GM19099 (cell line): Measurements from ENCODE around the gene NPFFR1.

Source experiments
- POLR2A ChIP-seq: IDR thresholded peaks from 3 replicates; pipeline ENCODE4 v1.6.1; 2011; ENCODE audit warnings: low read depth; ENCODE audit not compliant: insufficient read length; ENCODE audit errors: extremely low read depth

NPFFR1 gene

GRCh38 chr10:70299876-70300275 is 16.1 kb upstream of the NPFFR1 start:
- TF ChIP-seq POLR2A = no peak

DNA sequence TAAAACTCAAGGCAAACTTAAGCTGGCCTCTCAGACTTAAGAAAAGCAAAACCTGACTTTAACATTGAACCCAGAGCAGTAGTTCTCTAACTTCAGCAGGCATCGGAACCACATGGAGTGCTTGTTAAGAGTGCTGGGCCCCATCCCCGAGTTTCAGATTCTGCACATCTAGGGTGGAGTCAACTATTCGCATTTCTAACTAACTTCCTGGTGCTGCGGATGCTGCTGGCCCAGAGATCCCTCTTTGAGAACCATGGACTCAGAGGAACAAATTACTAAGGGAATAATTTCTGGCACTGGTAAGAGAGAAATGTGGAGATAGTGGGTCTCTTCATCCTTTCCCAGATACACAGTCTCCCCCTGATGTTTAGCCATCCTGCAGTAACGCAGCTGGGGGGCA is 14.6 kb upstream of the NPFFR1 start:
- no peak for TF ChIP-seq POLR2A

DNA sequence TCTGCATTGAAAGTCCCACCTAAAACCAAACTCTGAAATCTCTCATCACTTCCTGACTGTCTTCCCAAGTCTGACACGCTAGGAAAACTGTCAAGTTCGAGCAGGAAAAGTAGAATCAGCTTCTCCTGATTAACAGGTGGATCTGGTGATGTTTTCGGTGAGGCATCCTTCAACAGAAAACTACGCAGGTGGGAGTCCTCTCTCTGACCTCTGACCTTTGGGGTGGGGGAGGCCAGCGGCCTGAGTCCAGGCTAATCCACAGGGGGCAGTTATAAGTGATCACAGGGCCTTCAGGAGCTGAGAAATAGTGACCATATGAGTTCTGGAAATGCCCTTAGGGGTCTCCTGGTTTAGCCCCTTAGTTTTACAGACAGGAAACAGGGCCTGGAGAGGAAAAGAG is 13.4 kb upstream of the NPFFR1 start:
- no peak for TF ChIP-seq POLR2A

DNA sequence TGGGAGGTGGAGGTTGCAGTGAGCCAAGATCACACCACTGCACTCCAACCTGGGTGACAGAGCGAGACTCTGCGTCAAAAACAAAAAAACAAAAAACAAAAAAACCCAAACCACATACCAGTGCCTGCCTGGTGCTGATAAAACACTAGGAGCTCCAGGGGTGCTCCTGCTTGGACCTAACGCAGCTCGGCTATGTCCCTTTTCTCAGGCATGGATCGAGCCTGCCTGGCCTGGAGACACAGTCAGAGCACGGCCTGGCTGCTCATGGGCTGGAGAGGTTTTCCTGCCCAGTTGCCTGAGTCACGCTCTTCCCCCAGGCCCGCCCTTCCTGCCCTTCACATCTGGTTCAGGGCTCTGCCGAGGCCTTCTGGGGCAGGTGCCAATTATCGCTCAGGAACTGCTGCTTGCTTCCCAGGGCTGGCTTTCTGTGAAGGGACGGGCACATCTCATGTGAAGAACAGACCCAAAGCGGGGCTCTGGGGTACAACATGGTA is 12.6 kb upstream of the NPFFR1 start:
- no peak for TF ChIP-seq POLR2A

DNA sequence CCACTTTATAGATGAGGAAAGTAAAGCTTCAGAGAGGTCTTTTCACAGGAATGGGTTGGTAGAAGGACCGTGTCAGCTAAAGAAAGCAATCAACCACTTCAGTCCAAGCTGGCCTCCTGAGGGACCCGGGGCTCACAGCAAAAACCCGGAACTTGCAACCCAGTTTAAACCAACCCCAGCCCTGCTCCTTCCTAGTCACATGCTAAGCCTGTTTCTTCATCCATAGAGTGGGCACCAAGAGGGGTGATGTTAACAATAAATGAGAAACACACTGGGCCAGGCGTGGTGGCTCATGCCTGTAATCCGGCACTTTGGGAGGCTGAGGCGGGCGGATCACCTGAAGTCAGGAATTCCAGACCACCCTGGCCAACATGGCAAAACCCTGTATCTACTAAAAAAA is 12.1 kb upstream of the NPFFR1 start:
- no peak for TF ChIP-seq POLR2A

DNA sequence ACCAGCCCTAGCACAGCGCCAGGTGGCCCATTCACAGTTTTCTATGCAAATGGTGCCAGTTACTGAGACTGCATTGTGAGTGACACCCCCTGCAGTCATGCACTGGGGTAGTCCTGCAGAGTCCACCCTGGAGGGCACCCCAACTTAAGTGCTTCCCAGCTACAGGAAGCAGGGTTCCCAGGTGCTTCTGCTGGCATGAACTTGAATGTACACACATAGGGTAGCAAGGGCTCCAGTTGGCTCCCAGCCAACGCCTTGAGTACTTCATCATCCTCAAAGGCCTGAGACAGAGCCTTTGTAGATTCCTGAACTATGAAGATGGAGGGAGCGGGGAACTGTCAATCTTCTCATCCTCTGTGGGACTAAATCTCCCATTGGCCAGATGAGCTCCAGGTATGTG is 11.5 kb upstream of the NPFFR1 start:
- TF ChIP-seq POLR2A = no peak

DNA sequence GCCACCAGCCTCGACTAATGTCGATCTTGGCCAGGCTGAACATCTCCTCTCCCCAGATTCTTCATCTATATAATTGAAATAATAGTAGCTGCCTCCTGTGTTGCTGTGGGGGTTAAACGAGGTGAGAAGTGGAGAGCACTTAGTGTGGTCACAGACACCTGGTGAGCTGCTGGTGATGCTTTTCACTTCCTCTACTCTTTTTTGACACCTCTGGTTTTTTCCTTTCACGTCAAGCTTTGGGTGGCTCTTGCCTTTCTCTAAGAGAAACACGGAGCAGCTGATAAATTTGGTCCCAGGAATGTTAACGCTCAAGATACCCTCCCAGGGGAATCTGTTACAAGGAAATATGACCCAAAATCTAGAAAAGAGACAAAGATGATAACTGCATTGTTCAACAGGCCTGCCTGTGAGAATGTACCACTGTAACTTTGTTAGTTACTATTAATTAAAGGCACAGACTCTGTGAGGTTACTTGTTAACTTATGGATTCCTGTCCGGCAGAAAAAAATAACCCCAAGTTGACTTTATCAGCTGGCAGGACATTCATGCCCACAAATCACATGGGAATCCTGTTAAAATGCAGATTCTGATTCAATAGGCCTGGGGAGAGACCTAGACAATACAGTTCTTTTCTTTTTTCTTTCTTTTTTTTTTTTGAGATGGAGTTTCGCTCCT is 9.5 kb upstream of the NPFFR1 start:
- TF ChIP-seq POLR2A = no peak

DNA sequence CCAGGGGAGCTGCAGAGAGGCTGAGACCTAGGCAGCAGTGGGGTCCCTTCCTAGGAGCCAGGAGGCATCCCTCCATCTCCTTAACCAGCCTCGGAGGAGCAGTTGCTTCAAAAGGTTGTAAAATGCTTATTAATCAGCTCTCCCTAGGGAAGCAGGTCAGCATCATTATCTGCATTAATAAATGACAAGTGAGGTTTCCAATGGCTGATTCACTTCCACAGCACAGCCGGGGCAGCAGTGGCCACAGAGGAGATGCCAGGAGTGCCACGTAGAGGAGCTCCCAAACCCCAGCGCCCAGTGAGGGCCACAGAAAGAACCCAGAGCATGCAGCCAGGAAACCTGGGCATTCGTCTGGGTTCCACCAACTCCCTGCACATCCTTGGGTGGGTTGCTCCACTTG is 8.2 kb upstream of the NPFFR1 start:
- no peak for TF ChIP-seq POLR2A

GRCh38 chr10:70289739-70290138 is 5.9 kb upstream of the NPFFR1 start:
- TF ChIP-seq POLR2A = no peak

DNA sequence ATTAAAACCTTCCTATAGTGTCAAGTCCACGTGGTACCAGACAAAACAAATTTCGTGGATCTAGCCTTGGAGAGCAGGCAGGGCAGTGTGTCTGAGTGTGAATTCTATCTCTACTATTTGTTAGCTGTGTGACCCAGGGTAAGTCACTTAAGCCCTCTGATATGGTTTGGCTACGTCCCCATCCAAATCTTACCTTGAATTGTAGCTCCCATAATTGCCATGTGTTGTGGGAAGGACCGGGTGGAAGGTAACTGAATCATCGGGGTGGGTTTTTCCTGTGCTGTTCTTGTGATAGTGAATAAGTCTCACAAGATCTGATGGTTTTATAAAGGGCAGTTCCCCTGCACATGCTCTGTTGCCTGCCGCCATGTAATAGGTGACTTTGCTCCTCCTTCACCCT is 2.8 kb upstream of the NPFFR1 start:
- no peak for TF ChIP-seq POLR2A

DNA sequence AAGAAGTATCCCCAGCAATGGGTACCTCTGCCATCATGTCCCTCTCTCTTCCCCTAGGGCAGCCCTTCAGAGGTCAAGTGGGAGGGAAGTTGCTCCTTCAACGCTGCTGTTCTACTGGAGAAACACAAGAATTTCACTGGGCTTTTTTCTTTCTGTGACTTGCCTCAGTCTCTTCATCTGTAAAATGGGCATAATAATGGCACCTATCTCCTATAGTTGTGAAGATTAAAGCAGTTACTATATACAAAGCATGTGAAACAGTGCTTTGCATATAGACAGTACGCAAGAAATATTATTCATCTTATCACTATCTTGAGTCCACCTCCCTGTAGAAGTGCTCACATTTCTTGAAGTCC is 1.6 kb upstream of the NPFFR1 start:
- no peak for TF ChIP-seq POLR2A

DNA sequence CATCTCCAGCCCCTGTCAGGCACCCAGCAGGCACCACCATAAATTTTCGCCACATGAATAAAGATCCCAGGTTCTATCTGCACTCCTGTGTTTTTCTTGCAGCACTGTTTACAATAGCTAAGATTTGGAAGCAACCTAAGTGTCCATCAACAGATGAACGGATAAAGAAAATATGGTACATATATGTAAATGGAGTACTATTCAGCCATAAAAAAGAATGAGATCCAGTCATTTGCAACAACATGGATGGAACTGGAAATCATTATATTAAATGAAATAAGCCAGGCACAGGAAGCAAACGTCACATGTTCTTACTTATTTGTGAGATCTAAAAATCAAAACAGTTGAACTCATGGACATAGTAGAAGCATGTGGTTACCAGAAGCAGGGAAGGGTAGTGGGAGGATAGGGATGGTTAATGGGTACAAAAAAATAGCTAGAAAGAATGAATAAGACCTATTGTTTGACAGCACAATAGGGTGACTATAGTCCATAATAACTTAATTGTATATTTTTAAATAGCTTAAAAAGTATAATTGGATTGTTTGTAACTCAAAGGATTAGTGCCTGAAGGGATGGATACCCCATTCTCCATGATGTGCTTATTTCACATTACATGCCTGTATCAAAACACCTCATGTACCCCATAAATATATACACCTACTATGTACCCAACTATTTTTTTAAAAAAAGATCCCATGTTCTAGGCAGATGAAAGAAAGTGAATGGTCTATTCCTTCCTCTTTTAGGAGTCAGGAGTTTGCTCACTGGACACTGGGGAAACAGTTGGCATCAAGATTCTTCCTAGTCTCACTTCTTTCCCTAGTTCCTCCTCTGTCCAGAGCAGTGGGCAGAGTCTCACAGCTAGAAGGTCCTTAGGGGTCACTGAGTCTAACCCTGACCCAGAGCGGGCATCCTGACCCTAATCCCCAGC is 1.0 kb upstream of the NPFFR1 start:
- no peak for TF ChIP-seq POLR2A

DNA sequence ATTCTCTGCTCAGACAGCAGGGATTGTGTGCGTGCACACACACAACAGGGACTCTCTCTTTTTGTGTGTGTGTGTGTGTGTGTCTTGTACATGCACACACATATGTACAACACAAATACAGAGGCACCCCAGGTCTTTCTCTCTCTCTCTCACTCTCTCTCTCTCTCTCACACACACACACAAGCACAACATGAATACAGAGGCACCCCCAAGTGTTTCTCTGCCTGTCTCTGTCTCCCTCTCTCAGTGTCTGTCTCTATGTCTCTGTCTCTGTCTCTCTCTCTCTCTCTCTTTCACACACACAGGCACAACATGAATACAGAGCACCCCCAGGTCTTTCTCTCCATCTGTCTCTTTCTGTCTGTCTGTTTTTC is 746 bp downstream of the NPFFR1 start:
- no peak for TF ChIP-seq POLR2A

DNA sequence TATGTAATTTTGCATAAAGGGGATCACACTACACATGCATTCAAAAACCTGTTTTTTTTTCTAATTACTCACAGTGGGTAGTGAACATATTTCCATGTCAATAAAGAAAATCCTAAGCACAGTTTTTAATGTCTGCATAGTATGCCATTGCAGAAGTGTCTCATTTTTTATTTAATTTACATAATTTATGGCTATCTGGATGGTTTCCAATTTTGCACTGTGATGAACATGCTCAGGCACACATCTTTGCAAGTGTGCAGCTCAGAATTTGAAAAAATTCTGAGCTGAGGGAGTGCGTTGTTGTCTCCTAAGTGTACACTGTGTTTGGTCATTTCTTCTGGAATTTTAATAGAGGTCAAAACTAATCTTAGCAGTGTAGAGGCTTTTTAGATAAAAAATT is 2.2 kb downstream of the NPFFR1 start:
- no peak for TF ChIP-seq POLR2A

DNA sequence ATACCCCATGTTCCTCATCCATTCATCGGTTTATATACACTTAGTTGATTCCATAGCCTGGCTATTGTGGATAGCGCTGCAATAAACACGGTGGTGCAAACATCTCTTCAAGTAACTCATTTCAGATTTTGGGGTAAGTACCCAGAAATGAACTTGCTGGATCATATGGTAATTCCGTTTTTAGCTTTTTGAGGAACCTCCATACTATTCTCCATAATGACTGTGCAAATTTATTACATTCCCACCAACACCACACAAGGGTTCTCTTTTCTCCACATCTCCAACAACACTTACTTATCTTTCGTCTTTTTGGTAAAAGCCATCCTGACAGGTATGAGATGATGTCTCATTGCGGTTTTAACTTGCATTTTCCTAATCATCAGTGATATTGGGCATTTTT is 3.7 kb downstream of the NPFFR1 start:
- no peak for TF ChIP-seq POLR2A

DNA sequence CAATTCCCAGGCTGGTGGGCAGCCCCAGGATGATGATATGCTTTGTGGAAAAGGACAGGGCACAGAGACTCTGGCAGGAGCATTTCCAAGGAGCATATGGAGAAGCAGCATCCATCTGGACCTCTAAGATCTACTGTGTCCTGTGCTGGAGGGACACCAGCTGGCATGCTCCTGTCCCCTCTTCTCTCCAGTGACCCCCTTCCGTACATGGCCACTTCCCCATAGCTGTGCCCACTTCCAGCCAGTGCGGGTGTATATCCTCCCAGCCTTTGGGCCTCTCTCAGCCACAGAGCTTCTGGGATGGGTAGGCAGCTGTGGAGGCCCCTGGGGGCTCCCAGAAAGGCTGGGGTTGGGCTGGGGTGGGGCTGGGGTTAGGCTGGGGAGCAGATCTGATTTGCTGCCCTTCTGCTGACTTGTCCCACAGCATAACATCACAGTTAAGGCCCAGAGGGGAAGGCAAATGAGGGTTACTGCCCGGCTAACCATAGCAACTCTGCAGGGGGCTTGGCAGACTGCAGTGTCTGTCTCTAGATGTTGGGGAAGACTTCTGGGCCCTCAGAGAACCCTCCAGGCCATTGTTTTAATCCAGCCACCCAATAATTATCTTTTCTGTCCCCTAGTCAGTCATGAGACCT is 6.3 kb downstream of the NPFFR1 start:
- no peak for TF ChIP-seq POLR2A
